Measurements from ENCODE around the gene JUNB.

DNA sequence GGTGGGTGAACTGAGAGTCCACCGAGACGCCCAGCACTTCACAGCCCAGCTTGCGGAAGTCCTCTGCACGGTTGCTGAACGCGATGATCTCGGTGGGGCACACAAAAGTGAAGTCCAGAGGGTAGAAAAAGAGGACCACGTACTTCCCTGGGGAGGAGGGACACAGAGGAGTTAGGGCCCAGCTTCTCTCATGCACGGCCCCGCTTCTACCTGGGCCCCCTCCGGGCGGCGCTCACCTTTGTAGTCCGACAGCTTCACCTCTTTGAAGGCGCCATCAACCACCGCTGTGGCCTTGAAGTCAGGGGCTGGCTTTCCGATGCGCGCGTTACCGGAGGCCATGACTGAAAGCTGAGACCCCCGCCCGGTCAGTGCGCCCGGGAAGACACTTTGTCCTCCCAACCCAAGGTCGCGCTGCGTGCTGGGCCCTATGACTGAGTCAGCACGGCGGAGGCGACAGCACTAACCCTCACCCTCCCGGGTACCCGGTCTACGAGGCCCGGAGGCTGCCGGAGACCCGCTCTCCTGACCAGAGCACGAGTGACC lies 9.7 kb downstream of the JUNB start:
- TF ChIP-seq POLR2A (IDR thresholded peaks at IDR 0.05): no peak
- TF ChIP-seq, protein P1, sequence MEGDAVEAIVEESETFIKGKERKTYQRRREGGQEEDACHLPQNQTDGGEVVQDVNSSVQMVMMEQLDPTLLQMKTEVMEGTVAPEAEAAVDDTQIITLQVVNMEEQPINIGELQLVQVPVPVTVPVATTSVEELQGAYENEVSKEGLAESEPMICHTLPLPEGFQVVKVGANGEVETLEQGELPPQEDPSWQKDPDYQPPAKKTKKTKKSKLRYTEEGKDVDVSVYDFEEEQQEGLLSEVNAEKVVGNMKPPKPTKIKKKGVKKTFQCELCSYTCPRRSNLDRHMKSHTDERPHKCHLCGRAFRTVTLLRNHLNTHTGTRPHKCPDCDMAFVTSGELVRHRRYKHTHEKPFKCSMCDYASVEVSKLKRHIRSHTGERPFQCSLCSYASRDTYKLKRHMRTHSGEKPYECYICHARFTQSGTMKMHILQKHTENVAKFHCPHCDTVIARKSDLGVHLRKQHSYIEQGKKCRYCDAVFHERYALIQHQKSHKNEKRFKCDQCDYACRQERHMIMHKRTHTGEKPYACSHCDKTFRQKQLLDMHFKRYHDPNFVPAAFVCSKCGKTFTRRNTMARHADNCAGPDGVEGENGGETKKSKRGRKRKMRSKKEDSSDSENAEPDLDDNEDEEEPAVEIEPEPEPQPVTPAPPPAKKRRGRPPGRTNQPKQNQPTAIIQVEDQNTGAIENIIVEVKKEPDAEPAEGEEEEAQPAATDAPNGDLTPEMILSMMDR (IDR thresholded peaks at IDR 0.05): no peak
- TF ChIP-seq POLR2AphosphoS5 (IDR thresholded peaks at IDR 0.05): no peak

Data from gastroesophageal sphincter (tissue), 3 donors.